Transverse colon (tissue), 4 donors: ENCODE results near the gene RAB28. TPM values are rescaled to one million over a fixed set of nuclear protein-coding genes. Genes with fewer than 3 reads are reported as not detected.
"Not testable (repeated sequence)": the region's sequence is repeated elsewhere in the genome, so short reads cannot be mapped to it uniquely, and the experiment has no call there.

Source experiments
- DNase-seq: peaks from one replicate; pipeline ENCODE4 v3.0.0-alpha.2; 2019
- H3K27ac ChIP-seq, 4 donors: fragments of 200-600 bp; sonication (generic); 2 replicates each; pipeline ENCODE4 v1.5.1; 2016 to 2018; ENCODE audit warnings: inconsistent platforms in 4 of 4
- H3K27me3 ChIP-seq: fragments of 200-600 bp; sonication (generic); 2 replicates; pipeline ENCODE4 v1.5.1; 2017; ENCODE audit warnings: inconsistent platforms
- H3K36me3 ChIP-seq, 4 donors: fragments of 200-600 bp; sonication (generic); 2 replicates each; pipeline ENCODE4 v1.5.1; 2017 to 2019; ENCODE audit warnings: inconsistent platforms in 4 of 4
- H3K4me1 ChIP-seq, 4 donors: fragments of 200-600 bp; sonication (generic); 2 replicates each; pipeline ENCODE4 v1.5.1; 2017 to 2020; ENCODE audit warnings: inconsistent platforms in 4 of 4
- H3K4me3 ChIP-seq, 4 donors: fragments of 200-600 bp; sonication (generic); 1 replicate in 1 of 4; 2 replicates in 3 of 4; pipeline versions ENCODE4 v1.5.1 to v1.6.1; 2017 to 2019; ENCODE audit warnings: inconsistent platforms in 4 of 4
- H3K9me3 ChIP-seq, 2 donors: fragments of 200-600 bp; sonication (generic); 2 replicates each; pipeline ENCODE4 v1.5.1; 2017 to 2019; ENCODE audit warnings: inconsistent platforms in 2 of 2
- EP300 ChIP-seq: sonication (generic); formaldehyde crosslinking; IDR thresholded peaks from one replicate; pipeline ENCODE4 v1.6.1; 2017; ENCODE audit warnings: antibody characterized with exemption, low read depth
- POLR2A ChIP-seq: fragments of 450-650 bp; IDR thresholded peaks from one replicate; pipeline ENCODE4 v1.6.1; 2016; ENCODE audit warnings: antibody characterized with exemption, mild to moderate bottlenecking, moderate library complexity
- POLR2AphosphoS5 ChIP-seq, 3 donors: sonication (generic); formaldehyde crosslinking; IDR thresholded peaks; one replicate each; pipeline ENCODE4 v1.6.1; 2016; ENCODE audit warnings: antibody characterized with exemption in 3 of 3
- WGBS, 2 donors: methylation state at CpG; one replicate each; pipeline ENCODE4 v1.1.5; 2018; ENCODE audit warnings: low coverage in 1 of 2; 5-methylcytosine and 5-hydroxymethylcytosine counted together
- in situ Hi-C, 4 donors: fragments of 200-750 bp; cut with MboI; loops; one replicate each; pipeline versions ENCODE4 v1.15.0 to v1.15.1; 2017; ENCODE audit warnings: low sequenced_read_pairs in 3 of 4, low pct_ligation_motif_present in 1 of 4, low pct_unique_long_range_greater_than_20kb in 1 of 4
- intact Hi-C: fragments of 100-400 bp; cut with DNase I; formaldehyde crosslinking; loops from one replicate; pipeline ENCODE4 v1.15.1; 2023; ENCODE audit warnings: low total_unique reads
- total RNA-seq, 4 donors: library from RNA; depleted of rRNA; stranded (reverse); fragments of >200 nt; gene quantifications; one replicate each; pipeline ENCODE4 v1.1.0, GENCODE V29; 2016
- TF ChIP-seq, protein P1 (sequence below), 5 experiments: fragments of 200-600 bp in 3 of 5; fragments of 450-650 bp in 2 of 5; sonication (generic) in 3 of 5; IDR thresholded peaks; 1 replicate in 2 of 5; 2 replicates in 3 of 5; pipeline ENCODE4 v1.5.1; 2016 to 2017; ENCODE audit warnings: antibody characterized with exemption in 5 of 5, inconsistent platforms in 3 of 5, mild to moderate bottlenecking in 2 of 5, moderate library complexity in 1 of 5

Gene RAB28
- total RNA-seq, 4 donors from 2014 or later, result 6.4 to 19.5 (median 17.8) TPM

DNA sequence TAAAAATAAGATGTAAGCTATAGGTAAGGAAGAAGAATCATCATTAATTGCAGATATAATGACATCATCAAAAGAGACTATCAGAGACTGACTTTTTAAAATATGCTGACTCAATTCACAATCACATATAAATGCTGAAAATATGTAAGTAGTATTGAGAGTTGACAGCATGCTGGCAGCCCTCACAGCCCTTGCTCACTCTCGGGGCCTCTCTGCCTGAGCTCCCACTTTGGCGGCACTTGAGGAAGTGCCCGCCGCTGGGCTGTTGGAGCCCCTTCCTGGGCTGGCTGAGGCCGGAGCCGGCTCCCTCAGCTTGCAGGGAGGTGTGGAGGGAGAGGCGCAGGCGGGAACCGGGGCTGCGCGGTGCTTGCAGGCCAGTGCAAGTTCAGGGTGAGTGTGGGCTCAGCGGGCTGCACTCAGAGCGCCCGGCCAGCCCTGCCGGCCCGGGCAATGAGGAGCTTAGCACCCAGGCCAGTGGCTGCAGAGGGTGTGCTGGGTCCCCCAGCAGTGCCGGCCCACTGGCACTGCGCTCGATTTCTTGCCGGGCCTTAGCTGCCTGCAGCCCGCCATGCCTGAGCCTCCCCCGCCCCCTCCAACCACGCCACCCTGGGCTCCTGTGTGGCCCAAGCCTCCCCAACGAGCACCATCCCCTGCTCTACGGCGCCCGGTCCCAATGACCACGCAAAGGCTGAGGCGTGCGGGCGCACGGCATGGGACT is 68.9 kb downstream of the RAB28 start:
- H3K27ac ChIP-seq, result no peak overlapping the region
- 92% methylated on average over 28 of the region's 32 CpGs; no CpG with 5 or more reads in 1 of the 2 donors for WGBS, 2 donors
- intact Hi-C loops, result no loop called here
- TF ChIP-seq, protein P1, sequence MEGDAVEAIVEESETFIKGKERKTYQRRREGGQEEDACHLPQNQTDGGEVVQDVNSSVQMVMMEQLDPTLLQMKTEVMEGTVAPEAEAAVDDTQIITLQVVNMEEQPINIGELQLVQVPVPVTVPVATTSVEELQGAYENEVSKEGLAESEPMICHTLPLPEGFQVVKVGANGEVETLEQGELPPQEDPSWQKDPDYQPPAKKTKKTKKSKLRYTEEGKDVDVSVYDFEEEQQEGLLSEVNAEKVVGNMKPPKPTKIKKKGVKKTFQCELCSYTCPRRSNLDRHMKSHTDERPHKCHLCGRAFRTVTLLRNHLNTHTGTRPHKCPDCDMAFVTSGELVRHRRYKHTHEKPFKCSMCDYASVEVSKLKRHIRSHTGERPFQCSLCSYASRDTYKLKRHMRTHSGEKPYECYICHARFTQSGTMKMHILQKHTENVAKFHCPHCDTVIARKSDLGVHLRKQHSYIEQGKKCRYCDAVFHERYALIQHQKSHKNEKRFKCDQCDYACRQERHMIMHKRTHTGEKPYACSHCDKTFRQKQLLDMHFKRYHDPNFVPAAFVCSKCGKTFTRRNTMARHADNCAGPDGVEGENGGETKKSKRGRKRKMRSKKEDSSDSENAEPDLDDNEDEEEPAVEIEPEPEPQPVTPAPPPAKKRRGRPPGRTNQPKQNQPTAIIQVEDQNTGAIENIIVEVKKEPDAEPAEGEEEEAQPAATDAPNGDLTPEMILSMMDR (IDR thresholded peaks at IDR 0.05), result no peak
- no peak for TF ChIP-seq EP300
- TF ChIP-seq POLR2A, result no peak
- TF ChIP-seq POLR2AphosphoS5 (IDR thresholded peaks at IDR 0.05), result no peak
- H3K9me3 ChIP-seq, result peaks cover 0 to 2% of the 10 kb centered on the region in 2 donors
- no peak overlapping the region for H3K4me3 ChIP-seq
- peaks cover 0 to 13% (median 4%) of the 10 kb centered on the region in 4 donors for H3K4me1 ChIP-seq
- H3K36me3 ChIP-seq, result no peaks in the 10 kb centered on the region
- H3K27me3 ChIP-seq, result no peaks in the 10 kb centered on the region
- in situ Hi-C loops, result no loop called here
- no peak for DNase-seq

DNA sequence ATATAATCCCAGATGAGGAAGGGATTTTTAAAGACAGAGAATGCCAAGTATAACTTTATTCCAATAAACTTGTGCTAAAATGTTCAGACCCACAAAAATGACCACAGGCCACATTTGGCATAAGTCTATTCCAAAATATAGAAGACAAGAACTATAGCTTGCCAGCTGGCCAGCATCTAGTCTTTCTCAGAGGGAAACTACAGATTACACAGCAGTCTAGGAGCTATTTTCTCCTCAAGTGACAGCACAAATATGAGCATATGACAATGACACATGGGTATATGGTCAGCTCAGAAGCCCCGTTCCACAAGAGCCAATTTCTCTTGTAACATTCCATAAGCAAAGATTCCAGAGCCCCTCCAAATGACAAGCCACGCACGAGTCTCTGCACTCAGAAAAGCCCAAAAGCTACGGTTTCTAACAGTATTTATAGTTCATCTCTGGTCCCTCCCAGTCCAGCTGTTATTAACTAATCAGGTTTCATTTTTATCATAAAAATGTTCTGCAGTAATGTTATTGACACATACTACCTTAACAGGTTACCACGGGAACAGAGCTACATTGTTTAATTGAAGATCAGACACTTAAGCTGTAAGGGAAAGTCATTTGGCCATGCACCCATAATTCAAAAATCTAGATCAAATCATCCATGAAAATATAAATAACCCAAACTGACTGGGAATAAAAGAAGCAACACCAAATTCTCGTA is 70.3 kb downstream of the RAB28 start:
- H3K9me3 ChIP-seq, result peaks cover 0 to 2% of the 10 kb centered on the region in 2 donors
- in situ Hi-C loops (no loop called here), intact Hi-C loops (no loop called here)
- H3K4me3 ChIP-seq, result no peak overlapping the region
- TF ChIP-seq EP300, result no peak
- no peak for TF ChIP-seq POLR2A
- TF ChIP-seq, protein P1 (IDR thresholded peaks at IDR 0.05), result no peak
- TF ChIP-seq POLR2AphosphoS5 (IDR thresholded peaks at IDR 0.05), result no peak
- H3K27me3 ChIP-seq, result no peaks in the 10 kb centered on the region
- H3K27ac ChIP-seq, result no peak overlapping the region
- no peaks in the 10 kb centered on the region for H3K36me3 ChIP-seq
- DNase-seq, result no peak
- H3K4me1 ChIP-seq, result peaks cover 0 to 13% (median 4%) of the 10 kb centered on the region in 4 donors
- WGBS, 2 donors, result 68 to 75% methylated on average over 5 to 6 of the region's 6 CpGs

DNA sequence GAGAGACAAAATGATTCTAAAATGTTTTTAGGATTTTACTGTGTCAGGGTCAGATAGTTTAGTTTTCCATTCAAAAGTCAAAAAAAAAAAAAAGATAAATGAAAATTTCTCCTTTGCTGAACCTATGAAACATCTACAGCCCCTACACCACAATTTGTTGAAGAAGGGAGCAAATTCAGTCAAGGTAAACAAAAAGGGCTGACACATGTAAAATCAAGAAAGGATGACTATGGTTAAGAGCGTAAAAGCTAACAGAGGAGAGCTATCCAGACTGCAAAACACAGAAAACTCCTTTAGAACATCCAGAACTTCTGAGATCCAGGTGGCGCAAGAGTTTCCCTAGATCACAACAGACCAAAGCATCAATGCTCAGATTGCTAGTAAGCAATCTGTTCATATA is 72.2 kb downstream of the RAB28 start:
- Histone ChIP-seq H3K4me1 (peaks cover 0 to 13% (median 4%) of the 10 kb centered on the region in 4 donors), H3K9me3 (peaks cover 0 to 2% of the 10 kb centered on the region in 2 donors), H3K4me3 (no peak overlapping the region), H3K27ac (no peak overlapping the region), H3K36me3 (no peaks in the 10 kb centered on the region), H3K27me3 (no peaks in the 10 kb centered on the region)
- no peak for DNase-seq
- TF ChIP-seq POLR2A (no peak), POLR2AphosphoS5 (IDR thresholded peaks at IDR 0.05) (no peak), EP300 (no peak)
- in situ Hi-C loops, result no loop called here
- 48% methylated on average over 2 of the region's 2 CpGs; no CpG with 5 or more reads in 1 of the 2 donors for WGBS, 2 donors
- intact Hi-C loops, result no loop called here

DNA sequence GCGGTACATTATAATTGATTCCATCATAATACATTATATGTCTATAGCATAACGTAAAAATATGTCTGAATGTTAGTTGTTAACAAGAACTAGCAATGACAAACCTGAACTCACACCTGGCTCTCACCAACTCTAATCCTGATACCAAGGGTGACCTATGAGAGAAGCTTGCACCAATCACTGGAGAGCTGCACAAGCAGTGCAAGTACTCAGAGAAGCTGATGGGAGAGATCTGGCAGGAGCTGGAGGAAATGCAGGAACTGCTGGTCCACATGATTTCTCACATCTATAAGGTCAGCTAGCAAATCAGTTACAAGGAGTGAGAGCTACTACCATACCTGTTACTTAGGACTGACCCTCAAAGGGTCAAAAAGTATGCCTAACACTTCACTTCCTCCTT is 74.8 kb downstream of the RAB28 start:
- no peaks in the 10 kb centered on the region for H3K27me3 ChIP-seq
- in situ Hi-C loops (no loop called here), intact Hi-C loops (no loop called here)
- TF ChIP-seq EP300 (no peak), POLR2AphosphoS5 (IDR thresholded peaks at IDR 0.05) (no peak), POLR2A (no peak)
- TF ChIP-seq, protein P1 (IDR thresholded peaks at IDR 0.05), result no peak
- H3K27ac ChIP-seq, result no peak overlapping the region
- no peak overlapping the region for H3K4me3 ChIP-seq
- H3K36me3 ChIP-seq, result no peaks in the 10 kb centered on the region
- H3K4me1 ChIP-seq, result peaks cover 0 to 13% (median 0%) of the 10 kb centered on the region in 4 donors
- DNase-seq, result no peak
- WGBS, 2 donors, result 95 to 98% methylated on average over 2 of the region's 2 CpGs
- H3K9me3 ChIP-seq, result peaks cover 0 to 2% of the 10 kb centered on the region in 2 donors

DNA sequence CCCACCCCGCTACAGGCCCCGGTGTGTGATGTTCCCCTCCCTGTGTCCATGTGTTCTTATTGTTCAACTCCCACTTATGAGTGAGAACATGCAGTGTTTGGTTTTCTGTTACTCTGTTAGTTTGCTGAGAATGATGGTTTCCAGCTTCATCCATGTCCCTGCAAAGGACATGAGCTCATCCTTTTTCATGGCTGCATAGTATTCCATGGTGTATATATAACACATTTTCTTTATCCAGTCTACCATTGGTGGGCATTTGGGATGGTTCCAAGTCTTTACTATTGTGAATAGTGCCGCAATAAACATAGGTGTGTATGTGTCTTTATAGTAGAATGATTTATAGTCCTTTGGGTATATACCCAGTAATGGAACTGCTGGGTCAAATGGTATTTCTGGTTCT is 78.0 kb downstream of the RAB28 start:
- intact Hi-C loops, H3K9me3 ChIP-seq, H3K36me3 ChIP-seq, in situ Hi-C loops, H3K27ac ChIP-seq, H3K4me3 ChIP-seq, H3K4me1 ChIP-seq, DNase-seq, H3K27me3 ChIP-seq: not testable (repeated sequence)
- WGBS, 2 donors, result 97 to 100% methylated on average over 2 to 3 of the region's 3 CpGs
